Thyroid gland (tissue), 4 donors: ENCODE data around the gene SH2D6. TPM values are rescaled to one million over a fixed set of nuclear protein-coding genes. Genes with fewer than 3 reads are reported as not detected.

Experiments used
- DNase-seq, 2 donors: peaks; one replicate each; pipeline ENCODE4 v3.0.0-alpha.2; 2019
- H3K27ac ChIP-seq, 3 donors: fragments of 200-600 bp; sonication (generic); 1 replicate in 2 of 3; 2 replicates in 1 of 3; pipeline ENCODE4 v1.5.1; 2016 to 2019; ENCODE audit warnings: mild to moderate bottlenecking in 1 of 3, moderate library complexity in 1 of 3
- H3K27me3 ChIP-seq: fragments of 200-600 bp; sonication (generic); one replicate; pipeline ENCODE4 v1.5.1; 2019
- H3K36me3 ChIP-seq, 2 donors: fragments of 200-600 bp; sonication (generic); one replicate each; pipeline ENCODE4 v1.5.1; 2016 to 2019
- H3K4me1 ChIP-seq, 2 donors: fragments of 200-600 bp; sonication (generic); one replicate each; pipeline ENCODE4 v1.5.1; 2017 to 2019
- H3K4me3 ChIP-seq, 3 donors: fragments of 200-600 bp; sonication (generic); replicated peaks in 1 of 3; 1 replicate in 2 of 3; 2 replicates in 1 of 3; pipeline ENCODE4 v1.5.1; 2016; ENCODE audit warnings: mild to moderate bottlenecking in 1 of 3
- H3K9me3 ChIP-seq: fragments of 200-600 bp; sonication (generic); one replicate; pipeline ENCODE4 v1.5.1; 2017
- CTCF ChIP-seq, 6 experiments: fragments of 200-600 bp in 3 of 6; fragments of 450-650 bp in 3 of 6; sonication (generic) in 3 of 6; IDR thresholded peaks; one replicate each; pipeline ENCODE4 v1.5.1; 2016 to 2019; ENCODE audit warnings: antibody characterized with exemption in 6 of 6, mild to moderate bottlenecking in 2 of 6, inconsistent platforms in 1 of 6, moderate library complexity in 1 of 6
- POLR2A ChIP-seq, 2 donors: fragments of 450-650 bp; IDR thresholded peaks; one replicate each; pipeline ENCODE4 v1.6.1; 2017; ENCODE audit warnings: antibody characterized with exemption in 2 of 2, mild to moderate bottlenecking in 2 of 2, moderate library complexity in 1 of 2
- WGBS, 2 donors: methylation state at CpG; one replicate each; pipeline ENCODE4 v1.1.5; 2017; 5-methylcytosine and 5-hydroxymethylcytosine counted together
- intact Hi-C: fragments of 100-400 bp; cut with DNase I; formaldehyde crosslinking; loops from one replicate; pipeline ENCODE4 v1.15.1; 2023
- total RNA-seq, 4 donors: library from RNA; depleted of rRNA; stranded (reverse); fragments of >200 nt; gene quantifications; one replicate each; pipeline ENCODE4 v1.2.3, GENCODE V29; 2016

The SH2D6 gene
- total RNA-seq, 4 donors from 2014 or later: 1.6 to 9.0 (median 4.1) TPM

GRCh38 chr2:85431570-85432205 lies 13.2 kb downstream of the SH2D6 start:
- no peak overlapping the region for H3K4me3 ChIP-seq
- WGBS, 2 donors: 71 to 82% methylated on average over 10 of the region's 10 CpGs
- TF ChIP-seq CTCF (IDR thresholded peaks at IDR 0.05): no peak
- TF ChIP-seq POLR2A (IDR thresholded peaks at IDR 0.05): no peak
- no peaks in the 10 kb centered on the region for H3K9me3 ChIP-seq
- peak; percentile 48 to 66 for DNase-seq
- intact Hi-C loops: loop anchor here (5.0 kb wide), 1 partner anchor 116 kb away; no protein-coding TSS in a partner anchor
- peaks cover 56 to 63% of the 10 kb centered on the region in 2 donors for H3K4me1 ChIP-seq
- no peaks in the 10 kb centered on the region for H3K27me3 ChIP-seq
- H3K27ac ChIP-seq: peak overlapping the region; percentile 50 to 77 (median 73)
- H3K36me3 ChIP-seq: no peaks in the 10 kb centered on the region

- intact Hi-C loops: loop anchor here (5.0 kb wide), 1 partner anchor 114 kb away; no protein-coding TSS in a partner anchor
- no peaks in the 10 kb centered on the region for H3K36me3 ChIP-seq
Observed at GRCh38 chr2:85433511-85434089, 15.1 kb downstream of the SH2D6 start.

GRCh38 chr2:85434696-85435095 lies 16.2 kb downstream of the SH2D6 start:
- intact Hi-C loops: loop anchor here (5.0 kb wide), 1 partner anchor 113 kb away; no protein-coding TSS in a partner anchor
- DNase-seq: peak; percentile 58 to 59
- 46 to 56% methylated on average over 5 to 6 of the region's 8 CpGs for WGBS, 2 donors
- Histone ChIP-seq H3K36me3 (no peaks in the 10 kb centered on the region), H3K9me3 (no peaks in the 10 kb centered on the region), H3K27ac (peak overlapping the region; percentile 77 to 99 (median 90)), H3K4me3 (no peak overlapping the region), H3K27me3 (no peaks in the 10 kb centered on the region), H3K4me1 (peaks cover 83 to 93% of the 10 kb centered on the region in 2 donors)
- no peak for TF ChIP-seq CTCF (IDR thresholded peaks at IDR 0.05)
- no peak for TF ChIP-seq POLR2A (IDR thresholded peaks at IDR 0.05)

More at GRCh38 chr2:85433511-85434089, 15.1 kb downstream of the SH2D6 start:
- TF ChIP-seq CTCF (IDR thresholded peaks at IDR 0.05): peak in 1 of 6 experiments; percentile 22
- TF ChIP-seq POLR2A (IDR thresholded peaks at IDR 0.05): peak in 1 of 2 donors; percentile 61
- DNase-seq: peak; percentile 93 to 94
- Histone ChIP-seq H3K4me1 (peaks cover 72 to 82% of the 10 kb centered on the region in 2 donors), H3K4me3 (no peak overlapping the region), H3K27ac (peak overlapping the region; percentile 77 to 99 (median 90)), H3K9me3 (no peaks in the 10 kb centered on the region), H3K27me3 (no peaks in the 10 kb centered on the region)
- 13 to 14% methylated on average over 5 to 6 of the region's 6 CpGs for WGBS, 2 donors

- H3K27ac ChIP-seq: peak overlapping the region; percentile 99 to 100 (median 99)
- H3K36me3 ChIP-seq: no peaks in the 10 kb centered on the region
- TF ChIP-seq POLR2A (IDR thresholded peaks at IDR 0.05) (peak in 1 of 2 donors; percentile 61), CTCF (IDR thresholded peaks at IDR 0.05) (no peak)
- no peaks in the 10 kb centered on the region for H3K9me3 ChIP-seq
- 18 to 45% methylated on average over 2 to 18 of the region's 21 CpGs for WGBS, 2 donors
- no peaks in the 10 kb centered on the region for H3K27me3 ChIP-seq
- peak; percentile 98 to 99 for DNase-seq
- no peak overlapping the region for H3K4me3 ChIP-seq
- peaks cover 88 to 94% of the 10 kb centered on the region in 2 donors for H3K4me1 ChIP-seq
- intact Hi-C loops: no loop called here
Observed at GRCh38 chr2:85435220-85435958, 16.9 kb downstream of the SH2D6 start.
